Hematopoietic multipotent progenitor cell treated with erythropoietin and hydrocortisone succinate and interleukin-3 and kit ligand, for 8 days (in vitro differentiated cells): ENCODE data around the gene TCTN3.
"Not testable (repeated sequence)": the region's sequence is repeated elsewhere in the genome, so short reads cannot be mapped to it uniquely, and the experiment has no call there.

Source experiments
- DNase-seq: peaks from one replicate; pipeline ENCODE4 v3.0.0-alpha.2; 2015

TCTN3 gene

DNA sequence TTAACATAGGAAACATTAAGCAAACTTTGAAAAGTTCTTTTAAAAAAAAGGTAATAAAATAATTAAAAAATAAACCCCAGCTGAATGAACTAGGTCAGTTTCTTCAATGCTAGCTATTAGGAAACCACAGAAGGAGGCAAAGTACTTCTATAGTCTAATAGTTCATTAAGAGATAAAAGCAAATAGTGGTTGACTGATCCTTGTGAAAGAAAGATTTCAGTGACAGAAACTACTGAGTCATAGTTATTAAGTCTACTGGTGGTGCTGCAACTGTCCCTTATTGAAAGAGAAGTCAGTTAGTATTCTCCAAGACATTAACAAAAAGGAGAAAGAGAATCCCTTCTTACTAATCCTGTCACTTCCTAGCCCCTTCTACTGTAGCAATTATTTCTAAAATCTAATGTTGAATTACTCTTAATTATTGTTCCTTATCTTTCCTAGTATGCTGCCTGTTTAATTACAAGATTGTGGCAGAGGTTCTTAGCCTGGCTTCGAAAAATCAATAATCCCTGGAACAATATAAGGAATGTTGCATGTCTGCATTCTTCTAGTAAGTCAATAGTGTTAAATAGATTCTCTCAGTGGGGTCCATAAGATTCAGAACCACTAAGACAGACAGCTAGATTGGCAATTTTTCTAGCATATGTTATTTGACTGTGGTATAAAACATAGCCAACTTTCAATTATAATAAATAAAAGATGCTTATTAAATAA, 18.2 kb downstream of the TCTN3 start:
- DNase-seq, result no peak

DNA sequence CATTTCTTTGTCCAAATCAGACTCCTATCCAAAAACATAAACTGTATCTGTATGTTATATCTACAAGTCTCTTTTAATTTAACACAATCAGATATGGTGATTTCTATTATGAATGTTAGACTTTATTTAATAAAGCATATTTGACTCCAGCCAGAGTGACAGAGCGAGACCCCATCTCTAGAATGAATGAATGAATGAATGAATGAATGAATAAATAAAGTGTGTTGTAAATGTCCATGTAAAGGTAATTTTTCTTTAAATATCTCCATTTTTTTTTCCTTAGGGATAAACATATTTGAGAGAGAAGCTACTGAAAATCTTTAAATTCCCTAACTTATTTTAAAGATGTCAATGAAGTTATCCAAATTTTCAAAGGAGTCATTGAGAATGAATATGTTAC, 19.1 kb downstream of the TCTN3 start:
- no peak for DNase-seq

DNA sequence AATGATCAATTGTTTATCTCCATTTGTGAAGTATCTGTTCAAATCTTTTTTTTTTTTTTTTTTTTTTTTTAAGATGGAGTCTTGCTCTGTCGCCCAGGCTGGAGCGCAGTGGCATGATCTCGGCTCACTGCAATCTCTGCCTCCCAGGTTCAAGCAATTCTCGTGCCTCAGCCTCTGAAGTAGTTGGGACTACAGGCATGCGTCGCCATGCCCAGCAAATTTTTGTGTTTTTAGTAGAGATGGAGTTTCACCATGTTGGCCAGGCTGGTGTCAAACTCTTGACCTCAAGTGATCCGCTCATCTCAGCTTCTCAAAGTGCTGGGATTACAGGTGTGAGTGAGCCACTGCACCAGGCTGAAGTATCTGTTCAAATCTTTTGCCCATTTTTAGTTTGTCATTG, 21.1 kb downstream of the TCTN3 start:
- DNase-seq, result not testable (repeated sequence)

DNA sequence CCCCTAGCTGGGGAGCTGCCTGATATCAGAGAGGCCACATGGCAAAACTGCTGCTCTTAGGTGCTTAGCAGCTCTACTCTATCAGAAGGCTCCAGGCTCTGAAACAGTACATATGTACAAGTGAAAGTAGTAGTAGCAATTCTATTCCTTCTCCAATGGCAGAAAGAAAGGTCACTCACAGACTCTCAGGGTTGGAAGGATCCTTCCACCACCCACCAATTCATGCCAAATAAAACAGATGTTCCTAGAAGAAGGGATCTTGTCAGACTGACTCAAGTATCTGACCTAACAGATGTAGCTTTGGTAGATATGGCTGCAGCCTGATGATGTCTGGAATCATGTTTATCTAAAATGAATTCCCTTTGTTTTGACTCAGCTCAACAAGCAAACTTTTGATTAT, 29.2 kb downstream of the TCTN3 start:
- peak; percentile 97 for DNase-seq

DNA sequence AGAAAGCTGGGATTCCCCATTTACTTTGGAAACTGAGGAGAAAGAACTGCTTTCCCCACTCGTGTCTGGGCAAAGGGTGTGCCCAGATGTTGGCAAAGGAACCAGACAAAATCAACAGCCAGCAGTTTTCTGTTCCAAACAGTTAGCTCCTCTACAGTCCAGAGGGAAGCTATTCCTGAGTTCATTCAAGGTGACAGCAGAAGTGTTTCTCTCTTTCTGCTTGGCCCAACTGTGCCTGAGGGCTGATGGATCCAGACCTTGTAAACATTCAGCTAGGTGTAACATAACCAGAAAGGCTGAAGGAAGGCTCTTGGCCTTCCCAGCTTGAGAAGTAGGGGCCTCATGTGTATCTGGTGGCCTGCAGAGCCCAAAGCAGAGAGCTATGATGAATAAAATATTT, 30.2 kb downstream of the TCTN3 start:
- DNase-seq, result peak; percentile 38

DNA sequence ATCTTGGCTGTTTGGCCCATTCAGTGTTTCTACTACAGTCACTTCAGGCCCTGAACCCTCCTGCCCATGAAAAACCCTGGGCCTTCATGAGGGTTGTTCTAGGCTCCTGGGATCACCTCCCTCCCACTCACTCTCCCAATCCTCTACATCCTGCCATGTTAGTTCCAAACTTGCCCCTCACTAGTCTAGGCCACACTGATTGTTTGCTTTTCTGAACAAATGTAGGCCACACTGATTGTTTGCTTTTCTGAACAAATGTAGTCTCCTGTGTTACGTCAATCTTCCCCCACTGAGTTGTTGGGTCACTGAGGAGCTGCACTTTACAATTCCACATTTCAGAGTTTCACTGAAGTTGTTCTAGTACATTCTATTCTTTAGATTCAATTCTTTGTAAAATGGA, 31.9 kb downstream of the TCTN3 start:
- DNase-seq, result no peak

DNA sequence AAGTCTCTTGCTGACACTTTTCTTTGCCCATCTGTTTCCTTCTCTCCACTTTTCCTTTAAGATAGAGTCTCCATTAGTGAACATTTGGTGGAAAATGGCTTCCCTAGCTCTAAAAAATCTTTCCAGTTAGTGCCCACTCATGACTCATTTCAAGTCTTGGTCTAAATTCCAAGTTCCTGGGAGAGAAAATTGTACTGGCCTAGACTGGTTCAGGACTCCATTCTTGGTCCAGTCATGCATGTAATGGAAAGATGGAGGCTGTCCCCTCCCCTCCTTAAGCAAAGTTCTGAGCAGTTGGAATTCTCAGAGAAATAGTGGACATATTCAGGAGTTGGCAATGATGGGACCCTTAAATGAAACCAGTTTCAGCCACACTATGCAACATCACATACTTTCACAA, 33.4 kb downstream of the TCTN3 start:
- DNase-seq, result no peak

DNA sequence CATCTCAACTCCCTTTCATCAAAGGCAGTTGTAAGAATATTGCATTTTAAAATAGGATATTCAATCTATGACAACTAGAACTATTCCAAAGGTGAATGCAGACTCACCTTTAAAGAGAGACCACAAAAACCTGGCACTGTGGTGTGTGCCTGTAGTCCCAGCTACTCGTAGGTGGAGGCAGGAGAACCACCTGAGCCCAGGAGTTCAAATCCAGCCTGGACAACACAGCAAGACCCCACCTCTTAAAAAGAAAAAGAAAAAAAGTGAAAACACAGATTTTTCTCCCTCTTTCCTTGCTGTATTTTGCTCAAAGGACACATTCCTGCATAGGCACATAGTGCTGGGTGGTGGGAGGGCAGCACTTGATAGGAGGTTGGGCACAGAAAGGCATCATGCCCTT, 36.5 kb downstream of the TCTN3 start:
- DNase-seq, result peak; percentile 17

DNA sequence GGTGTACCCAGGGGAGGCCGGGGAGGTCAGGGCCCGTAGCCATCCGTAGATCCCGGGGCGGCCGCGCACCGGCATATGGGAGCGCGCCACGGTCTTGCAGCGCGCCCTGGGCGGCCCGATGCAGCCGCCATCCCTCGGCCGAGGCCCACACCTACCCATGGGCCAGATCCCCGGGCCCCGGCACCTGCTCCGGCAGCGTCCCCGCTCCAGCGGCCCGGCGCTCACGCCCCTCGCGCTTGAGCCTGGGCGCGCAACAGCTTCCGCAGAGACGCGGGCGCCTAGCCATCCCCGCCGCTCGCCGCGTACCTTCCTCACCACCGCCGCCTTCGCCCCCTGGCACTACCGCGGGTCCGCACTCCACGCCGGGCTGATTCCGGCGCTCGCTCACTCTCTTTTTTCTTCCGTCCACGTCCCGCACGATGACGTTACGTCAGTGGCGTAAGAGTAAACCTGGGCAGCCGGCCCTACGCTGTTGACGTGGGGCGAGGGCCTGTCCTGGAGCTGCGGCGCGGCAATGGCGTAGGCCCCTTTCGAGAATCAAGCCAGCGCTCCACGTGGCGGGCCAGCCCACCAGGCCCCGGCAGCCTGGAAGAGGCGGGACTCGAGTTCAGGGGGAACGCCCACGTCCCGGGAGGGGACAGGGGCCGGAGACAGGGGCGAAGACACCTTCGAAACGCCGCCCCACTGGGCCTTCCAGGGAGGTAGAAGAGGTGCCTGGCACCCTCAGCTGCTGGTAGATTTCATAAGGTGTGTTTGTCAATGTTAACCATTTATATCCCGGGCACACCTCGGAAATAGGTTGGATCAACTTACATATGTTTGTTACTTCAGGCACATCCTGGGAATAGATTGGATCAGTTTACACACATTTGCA, 37.2 kb downstream of the TCTN3 start, which contains the start of gene ALDH18A1:
ALDH18A1 (minus strand) TSS at position 421 of the 874 bp plus-strand sequence. CDS start 3,334 bp downstream, outside the sequence.
- DNase-seq, result peak; percentile 94

DNA sequence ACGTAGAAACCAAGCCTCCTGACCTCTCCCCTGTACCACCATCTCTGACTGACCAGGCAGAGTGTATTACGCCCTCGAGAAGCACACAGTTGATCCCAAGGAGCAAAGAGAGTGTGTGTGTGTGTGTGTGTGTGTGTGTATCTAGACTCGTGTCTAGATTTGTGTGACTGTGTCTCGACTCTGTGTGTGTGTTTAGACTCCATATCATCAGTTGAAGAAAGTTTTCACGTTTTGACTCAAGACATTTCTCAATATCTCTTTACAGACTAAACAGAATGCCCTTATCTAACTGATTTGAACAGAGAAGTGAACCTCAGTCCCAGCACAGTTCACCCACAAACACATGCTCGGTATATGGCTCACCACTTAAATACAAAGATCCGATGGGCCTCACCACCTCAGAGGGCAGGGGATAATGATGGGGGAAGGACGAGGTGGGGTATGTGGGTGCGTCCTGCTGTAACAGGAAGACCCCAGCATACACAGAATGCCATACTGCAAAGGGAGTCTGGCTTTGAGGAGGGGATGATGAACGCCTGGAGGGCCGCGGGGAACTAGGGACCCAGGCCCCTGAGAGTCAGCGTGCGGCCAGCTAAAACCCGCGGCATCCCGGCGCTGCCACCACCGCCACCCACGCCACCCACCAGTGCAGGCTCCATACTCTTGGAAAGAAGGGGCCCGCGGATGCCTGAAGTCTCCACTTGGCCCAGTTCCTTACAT, 38.0 kb downstream of the TCTN3 start:
- DNase-seq, result peak; percentile 52

DNA sequence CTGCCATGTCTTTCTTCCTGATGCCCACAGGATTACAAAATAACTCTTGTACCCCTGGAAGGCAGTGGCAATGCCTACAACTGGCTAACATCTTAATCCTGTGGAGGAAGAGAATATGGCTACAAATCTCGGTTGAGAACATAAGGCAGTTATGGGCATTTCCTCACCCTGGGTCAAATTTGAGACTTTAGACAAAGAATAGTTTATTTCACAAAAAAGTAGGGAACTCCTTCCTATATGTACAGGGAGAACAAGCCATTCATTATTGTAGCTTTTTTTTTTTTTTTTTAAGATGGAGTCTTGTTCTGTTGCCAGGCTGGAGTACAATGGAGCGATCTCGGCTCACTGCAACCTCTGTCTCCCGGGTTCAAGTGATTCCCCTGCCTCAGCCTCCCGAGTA, 39.8 kb downstream of the TCTN3 start:
- no peak for DNase-seq

DNA sequence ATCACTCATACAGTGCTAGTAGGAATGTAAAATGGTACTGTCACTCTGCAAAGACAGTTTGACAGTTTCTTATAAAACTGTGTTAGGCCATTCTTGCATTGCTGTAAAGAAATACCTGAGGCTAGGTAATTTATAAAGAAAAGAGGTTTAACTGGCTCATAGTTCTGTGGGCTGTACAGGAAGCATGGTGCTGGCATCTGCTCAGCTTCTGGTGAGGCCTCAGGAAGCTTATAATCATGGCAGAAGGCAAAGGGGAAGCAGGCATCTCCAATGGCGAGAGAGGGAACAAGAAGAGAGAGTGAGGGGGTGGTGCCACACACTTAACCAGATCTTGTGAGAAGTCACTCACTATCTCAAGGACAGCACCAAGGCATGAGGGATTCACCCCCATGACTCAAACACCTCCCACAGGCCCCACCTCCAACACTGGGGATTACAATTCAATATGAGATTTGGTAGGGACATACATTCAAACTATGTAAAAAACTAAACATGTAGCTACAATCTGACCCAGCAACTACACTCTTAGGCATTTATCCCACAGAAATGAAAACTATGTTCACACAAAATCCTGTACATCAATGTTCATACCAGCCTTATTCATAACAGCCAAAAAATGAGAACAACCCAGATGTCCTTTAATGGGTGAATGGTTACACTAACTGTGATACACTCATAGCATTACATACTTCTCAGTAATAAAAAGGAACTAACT, 42.2 kb downstream of the TCTN3 start:
- no peak for DNase-seq

DNA sequence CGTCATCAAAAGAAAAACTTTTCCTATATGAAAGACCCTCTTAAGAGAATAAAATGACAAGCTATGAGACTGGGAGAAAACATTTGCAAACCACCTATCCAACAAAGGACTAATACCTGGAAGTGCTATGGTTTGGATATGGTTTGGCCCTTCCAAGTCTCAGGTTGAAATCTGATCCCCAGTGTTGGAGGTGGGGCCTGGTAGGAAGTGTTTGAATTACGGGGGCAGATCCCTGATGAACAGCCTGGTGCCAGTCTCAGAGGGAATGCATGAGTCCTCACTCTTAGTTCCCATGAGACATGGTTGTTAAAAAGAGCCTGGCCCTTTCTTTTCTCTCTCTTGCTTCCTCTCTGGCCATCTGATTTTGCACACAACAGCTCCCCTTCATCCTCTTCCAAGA, 43.5 kb downstream of the TCTN3 start:
- DNase-seq, result no peak

DNA sequence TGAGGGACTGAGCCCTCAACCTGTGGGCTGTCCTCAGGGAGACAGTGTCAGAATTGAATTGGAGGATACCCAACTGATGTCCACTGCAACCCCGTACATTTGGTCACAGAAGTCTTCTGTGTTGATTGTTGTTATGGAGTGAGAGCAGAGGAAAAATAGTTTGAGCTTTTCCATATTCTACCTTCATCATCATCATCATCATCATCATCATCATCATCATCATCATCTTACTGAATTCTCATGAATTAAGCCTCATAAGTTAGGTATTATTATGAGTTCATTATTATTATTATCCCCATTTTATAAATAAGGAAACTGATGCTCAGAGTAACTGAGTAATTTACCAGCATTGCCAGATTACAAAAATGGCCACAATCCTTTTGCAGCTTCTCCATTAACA, 45.6 kb downstream of the TCTN3 start:
- no peak for DNase-seq

DNA sequence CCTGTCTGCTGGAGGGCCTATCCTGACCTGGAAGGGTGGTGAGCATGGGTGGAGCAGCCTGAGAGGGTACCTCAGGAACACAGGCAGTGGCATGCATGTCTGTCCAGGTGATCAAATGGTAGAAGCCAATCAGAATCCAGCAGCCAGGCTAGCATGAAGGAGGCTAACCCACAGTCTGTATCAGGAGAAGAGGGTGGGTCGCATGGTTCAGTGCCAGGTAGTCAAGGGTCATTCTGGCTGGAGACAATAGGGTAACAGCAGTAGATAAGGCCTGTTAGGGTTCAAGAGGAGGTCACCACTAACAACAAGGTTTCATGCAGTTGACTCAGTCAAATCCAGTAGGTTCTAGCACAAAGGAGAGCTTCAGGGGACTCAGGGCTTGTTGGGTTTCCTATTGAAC, 47.6 kb downstream of the TCTN3 start:
- peak; percentile 13 for DNase-seq

DNA sequence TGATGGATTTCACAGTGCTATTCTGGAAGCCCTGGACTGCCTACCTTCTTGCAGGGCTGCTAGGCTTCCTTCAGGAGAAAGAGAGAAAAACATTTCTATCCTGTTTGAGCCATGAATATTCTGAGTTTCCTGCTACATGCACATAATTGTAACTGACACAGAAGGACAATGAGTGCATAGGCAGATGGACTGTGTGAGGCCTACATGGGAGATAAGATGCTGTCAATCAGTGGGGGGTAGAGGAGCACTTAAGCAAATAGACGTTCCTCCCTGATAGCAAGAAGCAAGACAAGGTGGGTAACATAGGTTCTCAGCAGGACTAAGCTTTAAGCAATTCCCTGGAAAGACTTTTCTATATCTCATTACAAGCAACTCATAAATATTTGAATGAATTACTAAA, 48.8 kb downstream of the TCTN3 start:
- DNase-seq, result peak; percentile 66

DNA sequence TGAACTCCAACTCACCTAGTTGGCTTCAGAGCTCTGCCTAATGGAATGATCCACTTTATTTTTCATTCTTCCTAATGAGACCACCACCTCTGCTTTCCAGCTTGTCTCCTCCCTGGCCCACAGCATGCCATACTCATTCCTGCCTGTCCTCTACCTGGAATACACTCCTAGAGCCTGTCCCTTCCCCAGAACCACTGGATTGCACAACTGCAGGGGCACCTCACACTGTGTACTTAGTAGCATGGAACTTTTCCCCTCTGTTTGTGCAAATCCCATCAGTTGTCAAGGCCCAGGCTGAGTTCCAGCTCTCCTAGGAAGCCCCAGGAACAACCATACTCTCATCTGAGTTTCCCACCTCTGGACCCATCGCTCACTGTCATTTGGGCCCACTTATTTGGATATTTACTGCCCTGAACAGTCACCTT, 52.8 kb downstream of the TCTN3 start:
- DNase-seq, result no peak

DNA sequence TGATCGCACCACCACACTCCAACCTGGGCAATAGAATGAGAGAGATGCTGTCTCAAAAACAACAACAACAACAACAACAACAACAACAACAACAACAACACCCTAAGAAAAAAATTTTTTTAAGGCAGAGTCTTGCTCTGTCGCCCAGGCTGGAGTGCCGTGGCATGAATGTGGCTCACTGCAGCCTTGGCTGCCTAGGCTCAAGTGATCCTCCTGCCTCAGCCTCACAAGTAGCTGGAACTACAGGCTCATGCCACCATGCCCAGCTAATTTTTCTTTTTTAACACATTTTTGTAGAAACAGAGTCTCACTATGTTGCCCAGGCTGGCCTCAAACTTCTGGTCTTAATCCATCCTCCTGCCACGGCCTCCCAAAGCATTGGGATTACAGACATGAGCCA, 55.8 kb downstream of the TCTN3 start:
- no peak for DNase-seq

DNA sequence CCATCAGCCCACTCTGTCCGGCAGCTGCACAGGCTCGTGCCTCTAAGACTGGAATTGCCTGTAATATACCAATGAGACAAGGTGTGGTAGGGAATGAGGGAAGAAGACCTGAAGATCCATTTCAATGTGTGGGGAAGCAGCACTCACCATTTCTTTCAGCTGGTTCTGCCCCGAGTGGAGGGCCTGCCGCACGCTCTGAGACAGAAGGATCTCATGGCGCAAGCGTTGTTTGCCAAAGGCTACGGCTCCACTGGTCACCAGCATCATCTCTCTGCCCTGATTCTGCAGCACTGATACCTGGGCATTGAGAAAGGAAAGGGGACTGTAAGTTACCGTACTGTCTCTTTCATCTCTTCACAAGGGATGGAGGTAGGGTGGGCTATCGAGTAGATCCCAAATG, 56.6 kb downstream of the TCTN3 start:
- DNase-seq, result no peak

DNA sequence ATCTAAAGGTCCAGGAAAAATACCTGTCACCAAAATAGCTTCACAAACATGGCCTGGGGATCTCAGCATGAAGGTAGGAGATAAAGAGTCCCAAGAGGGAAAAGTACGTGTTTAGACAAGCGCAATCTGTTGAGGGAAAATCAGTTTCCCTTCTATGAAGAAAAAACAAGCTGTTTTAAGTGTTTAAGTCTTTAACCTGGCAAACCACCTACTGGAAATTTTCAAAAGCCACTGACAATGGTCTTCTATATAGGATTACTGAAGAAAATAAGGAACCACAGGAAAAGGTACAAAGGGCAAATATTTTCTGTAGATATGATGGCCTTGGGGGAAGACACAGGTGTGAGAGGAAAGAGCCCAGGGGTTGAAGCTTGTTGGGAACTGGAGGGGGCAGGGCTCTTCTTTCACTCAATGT, 58.4 kb downstream of the TCTN3 start:
- no peak for DNase-seq

DNA sequence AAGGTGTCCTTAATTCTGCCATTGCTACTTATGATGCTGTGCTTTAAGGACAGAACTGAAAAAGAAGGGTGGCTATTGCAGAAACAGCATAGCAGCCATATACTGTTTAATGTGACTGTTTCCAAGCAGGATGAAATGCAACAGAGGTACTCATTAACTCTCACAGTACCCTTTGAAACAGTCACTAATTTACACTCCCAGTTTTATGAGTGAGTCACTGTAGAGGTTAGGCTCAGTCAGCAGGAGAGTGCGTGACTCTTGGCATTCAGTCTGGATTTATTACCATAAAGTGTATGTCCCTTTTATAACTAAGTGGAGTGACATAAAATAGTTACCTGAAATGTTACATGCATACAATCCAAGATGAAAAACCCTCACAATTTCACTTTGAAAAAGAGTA, 64.9 kb downstream of the TCTN3 start:
- DNase-seq, result no peak

DNA sequence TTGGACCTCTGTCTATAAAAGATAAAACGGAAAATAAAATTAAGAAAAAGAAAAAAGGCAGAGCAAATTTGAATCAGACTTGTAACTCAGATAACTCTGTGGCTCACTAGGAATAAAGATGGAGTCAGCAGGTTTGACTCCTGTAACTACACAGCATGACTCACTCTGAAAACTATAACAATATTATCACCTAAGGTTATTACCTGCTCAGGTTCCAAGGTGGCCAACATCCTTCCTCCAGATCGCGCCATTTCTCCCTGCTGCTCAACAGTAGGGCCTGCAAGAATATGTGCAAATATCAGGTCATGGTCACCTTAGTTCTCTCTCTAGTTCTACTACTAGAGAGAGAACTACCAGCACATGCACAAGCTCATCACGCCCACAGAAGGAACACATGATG, 67.2 kb downstream of the TCTN3 start:
- DNase-seq, result no peak

DNA sequence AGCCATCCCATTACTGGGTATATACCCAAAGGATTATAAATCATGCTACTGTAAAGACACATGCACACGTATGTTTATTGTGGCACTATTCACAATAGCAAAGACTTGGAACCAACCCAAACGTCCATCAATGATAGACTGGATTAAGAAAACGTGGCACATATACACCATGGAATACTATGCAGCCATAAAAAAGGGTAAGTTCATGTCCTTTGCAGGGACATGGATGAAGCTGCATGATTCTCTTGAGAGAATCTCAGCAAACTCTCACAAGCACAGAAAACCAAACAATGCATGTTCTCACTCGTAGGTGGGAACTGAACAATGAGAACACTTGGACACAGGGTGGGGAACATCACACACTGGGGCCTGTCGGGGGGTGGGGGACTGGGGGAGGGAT, 73.3 kb downstream of the TCTN3 start:
- not testable (repeated sequence) for DNase-seq
